Amniotic stem cell (primary cell): ENCODE results near the gene TPX2.

Source experiments
- DNase-seq: peaks from one replicate; lab custom pipeline; 2025; lab: John Stamatoyannopoulos, UW

TPX2 gene

GRCh38 chr20:31833130-31833930, 94.2 kb downstream of the TPX2 start:
- no peak for DNase-seq

GRCh38 chr20:31833931-31834521, 94.9 kb downstream of the TPX2 start:
- DNase-seq = no peak

GRCh38 chr20:31835554-31835953, 96.5 kb downstream of the TPX2 start:
- no peak for DNase-seq

- peak; percentile 54 for DNase-seq
Observed at GRCh38 chr20:31835977-31836852, 97.1 kb downstream of the TPX2 start.

GRCh38 chr20:31836853-31837608, 97.9 kb downstream of the TPX2 start:
- no peak for DNase-seq

GRCh38 chr20:31837896-31838397, 98.9 kb downstream of the TPX2 start:
- DNase-seq = no peak

GRCh38 chr20:31838646-31839292, 99.7 kb downstream of the TPX2 start:
- DNase-seq = no peak

GRCh38 chr20:31839782-31840487, 100.8 kb downstream of the TPX2 start:
- DNase-seq = no peak

- DNase-seq = no peak
Observed at GRCh38 chr20:31840906-31841816, 102.1 kb downstream of the TPX2 start.

GRCh38 chr20:31841928-31842327, 102.8 kb downstream of the TPX2 start:
- DNase-seq = no peak

- no peak for DNase-seq
Observed at GRCh38 chr20:31842471-31843157, 103.5 kb downstream of the TPX2 start.

- DNase-seq = no peak
Observed at GRCh38 chr20:31843288-31843687, 104.2 kb downstream of the TPX2 start.

GRCh38 chr20:31843881-31844280, 104.8 kb downstream of the TPX2 start:
- no peak for DNase-seq

GRCh38 chr20:31844737-31845299, 105.7 kb downstream of the TPX2 start:
- no peak for DNase-seq

GRCh38 chr20:31845300-31845863, 106.3 kb downstream of the TPX2 start, which contains the start of gene FOXS1:
Gene FOXS1 (minus strand): TSS chr20:31845604. CDS start chr20:31845542, 62 bp downstream.
- no peak for DNase-seq

- DNase-seq = no peak
Observed at GRCh38 chr20:31846793-31847138, 107.7 kb downstream of the TPX2 start.

- DNase-seq = no peak
Observed at GRCh38 chr20:31848088-31848999, 109.3 kb downstream of the TPX2 start.
